ENCODE results near the gene OR6K6. TPM values are rescaled to one million over a fixed set of nuclear protein-coding genes. Genes with fewer than 3 reads are reported as not detected.

The OR6K6 gene
- total and polyA plus RNA-seq, 12 donors, result not detected

DNA sequence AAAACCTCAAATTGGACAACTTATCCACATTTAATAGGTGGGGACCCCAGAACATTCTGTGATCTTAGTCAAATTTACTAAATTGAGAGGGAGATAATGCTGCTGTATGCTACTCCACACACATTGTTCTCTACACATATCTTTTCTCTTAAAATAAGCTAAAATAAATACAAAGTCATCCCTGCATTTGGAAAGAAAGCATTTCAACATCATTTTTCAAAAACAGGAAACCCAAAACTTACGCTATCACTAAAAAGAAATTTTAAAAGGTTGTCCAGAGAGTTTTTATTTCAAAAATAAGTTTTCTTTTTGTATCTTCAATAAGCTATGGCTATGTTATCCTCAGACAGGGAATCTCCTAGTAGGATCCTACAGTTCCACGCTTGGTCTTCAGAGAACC, 46.0 kb downstream of the OR6K6 start:
- no peak for TF ChIP-seq POLR2A (IDR thresholded peaks at IDR 0.05)
- TF ChIP-seq, protein P1, sequence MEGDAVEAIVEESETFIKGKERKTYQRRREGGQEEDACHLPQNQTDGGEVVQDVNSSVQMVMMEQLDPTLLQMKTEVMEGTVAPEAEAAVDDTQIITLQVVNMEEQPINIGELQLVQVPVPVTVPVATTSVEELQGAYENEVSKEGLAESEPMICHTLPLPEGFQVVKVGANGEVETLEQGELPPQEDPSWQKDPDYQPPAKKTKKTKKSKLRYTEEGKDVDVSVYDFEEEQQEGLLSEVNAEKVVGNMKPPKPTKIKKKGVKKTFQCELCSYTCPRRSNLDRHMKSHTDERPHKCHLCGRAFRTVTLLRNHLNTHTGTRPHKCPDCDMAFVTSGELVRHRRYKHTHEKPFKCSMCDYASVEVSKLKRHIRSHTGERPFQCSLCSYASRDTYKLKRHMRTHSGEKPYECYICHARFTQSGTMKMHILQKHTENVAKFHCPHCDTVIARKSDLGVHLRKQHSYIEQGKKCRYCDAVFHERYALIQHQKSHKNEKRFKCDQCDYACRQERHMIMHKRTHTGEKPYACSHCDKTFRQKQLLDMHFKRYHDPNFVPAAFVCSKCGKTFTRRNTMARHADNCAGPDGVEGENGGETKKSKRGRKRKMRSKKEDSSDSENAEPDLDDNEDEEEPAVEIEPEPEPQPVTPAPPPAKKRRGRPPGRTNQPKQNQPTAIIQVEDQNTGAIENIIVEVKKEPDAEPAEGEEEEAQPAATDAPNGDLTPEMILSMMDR (IDR thresholded peaks at IDR 0.05), result no peak
- 73 to 83% (median 78%) methylated on average over 2 of the region's 2 CpGs for WGBS, 4 donors
- intact Hi-C loops (cut with DNase I), result no loop called here
- no peaks in the 10 kb centered on the region for H3K36me3 ChIP-seq (replicated peaks in 1 of 2)
- no peaks in the 10 kb centered on the region for H3K9me3 ChIP-seq (replicated peaks in 1 of 3)
- H3K4me1 ChIP-seq (replicated peaks in 1 of 2), result no peaks in the 10 kb centered on the region
- H3K4me3 ChIP-seq, result no peak overlapping the region
- no peaks in the 10 kb centered on the region for H3K27me3 ChIP-seq
- no peak overlapping the region for H3K27ac ChIP-seq
- no peak for DNase-seq

DNA sequence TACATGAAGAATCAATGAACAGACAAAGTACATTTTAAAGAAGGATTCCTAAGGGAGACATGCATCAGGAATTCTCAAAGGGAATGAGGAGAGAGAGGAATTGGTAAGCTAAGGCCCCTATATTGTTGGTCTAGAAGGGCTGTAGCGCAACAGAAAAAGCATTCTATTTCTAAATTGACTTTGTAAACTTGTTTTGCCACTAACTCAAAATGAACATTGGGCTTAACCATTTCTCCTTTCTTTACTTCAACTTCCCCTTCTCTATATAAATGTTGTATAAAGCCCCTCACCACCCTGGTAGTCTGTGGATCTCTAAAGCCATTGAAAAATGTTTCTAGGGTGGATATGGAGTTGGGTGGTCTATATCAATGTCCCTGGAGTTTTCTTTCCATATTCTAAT, 46.9 kb downstream of the OR6K6 start:
- Histone ChIP-seq H3K4me3 (no peak overlapping the region), H3K27ac (no peak overlapping the region), H3K27me3 (no peaks in the 10 kb centered on the region), H3K9me3 (replicated peaks in 1 of 3) (no peaks in the 10 kb centered on the region), H3K4me1 (replicated peaks in 1 of 2) (no peaks in the 10 kb centered on the region), H3K36me3 (replicated peaks in 1 of 2) (no peaks in the 10 kb centered on the region)
- TF ChIP-seq POLR2A (IDR thresholded peaks at IDR 0.05), result no peak
- TF ChIP-seq, protein P1 (IDR thresholded peaks at IDR 0.05), result no peak
- intact Hi-C loops (cut with DNase I), result no loop called here
- WGBS, 4 donors, result 62 to 83% (median 75%) methylated on average over 1 of the region's 1 CpG
- no peak for DNase-seq

DNA sequence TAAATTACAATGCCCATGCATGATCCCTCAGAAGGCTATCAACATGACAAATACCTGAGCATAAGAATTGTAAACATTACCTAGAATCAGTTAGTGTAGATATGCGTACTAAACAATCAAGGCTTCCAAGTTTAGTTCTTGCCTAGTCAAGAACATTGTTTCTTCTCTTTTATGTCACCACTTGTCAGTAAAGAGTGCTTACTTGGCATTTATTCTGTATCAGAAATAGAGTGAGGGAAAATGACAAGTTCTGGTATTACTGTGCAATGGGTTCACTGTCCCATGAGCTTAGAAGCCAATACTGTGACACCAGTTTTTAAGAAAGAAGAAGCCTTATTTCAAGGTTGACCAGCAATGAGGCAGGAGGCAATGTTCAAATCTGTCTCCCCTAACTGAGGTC, 49.2 kb downstream of the OR6K6 start:
- H3K27me3 ChIP-seq, result no peaks in the 10 kb centered on the region
- WGBS, 4 donors, result 70 to 84% (median 76%) methylated on average over 1 of the region's 1 CpG
- intact Hi-C loops (cut with DNase I), result no loop called here
- no peaks in the 10 kb centered on the region for H3K36me3 ChIP-seq (replicated peaks in 1 of 2)
- TF ChIP-seq, protein P1 (IDR thresholded peaks at IDR 0.05), result no peak
- no peak for TF ChIP-seq POLR2A (IDR thresholded peaks at IDR 0.05)
- no peak for DNase-seq
- H3K4me3 ChIP-seq, result no peak overlapping the region
- H3K9me3 ChIP-seq (replicated peaks in 1 of 3), result no peaks in the 10 kb centered on the region
- H3K27ac ChIP-seq, result no peak overlapping the region
- no peaks in the 10 kb centered on the region for H3K4me1 ChIP-seq (replicated peaks in 1 of 2)

Small RNA genes lying within 50 kb of the gene (small RNA-seq; reads per million reads assigned to genes)
- 0 reads per million in 2 donors for gene OR2AQ1P

Other genes with a start within 250 kb of the OR6K6 start
- not detected for gene OR6Y1, start 200.3 kb upstream of the OR6K6 start, total RNA-seq
- not detected for gene OR6Y1, start 200.3 kb upstream of the OR6K6 start, polyA plus RNA-seq
- not detected for gene OR6P1, start 184.1 kb upstream of the OR6K6 start, total RNA-seq
- not detected for gene OR6P1, start 184.1 kb upstream of the OR6K6 start, polyA plus RNA-seq
- not detected for gene OR10X1, start 174.8 kb upstream of the OR6K6 start, total RNA-seq
- gene OR10X1, start 174.8 kb upstream of the OR6K6 start, polyA plus RNA-seq, result not detected
- not detected for gene OR10Z1, start 149.5 kb upstream of the OR6K6 start, total RNA-seq
- not detected for gene OR10Z1, start 149.5 kb upstream of the OR6K6 start, polyA plus RNA-seq
- gene SPTA1, start 68.0 kb upstream of the OR6K6 start, total RNA-seq, result 1 to 10 TPM in 1 of 9 donors, under 1 TPM in 3, not detected in 5; 0.14 to 2.8 (median 0.31) TPM
- gene SPTA1, start 68.0 kb upstream of the OR6K6 start, polyA plus RNA-seq, result under 1 TPM in 1 of 3 donors, not detected in 2; under 0.01 TPM
- gene OR6K2, start 54.1 kb upstream of the OR6K6 start, total RNA-seq, result not detected
- not detected for gene OR6K2, start 54.1 kb upstream of the OR6K6 start, polyA plus RNA-seq
- gene OR6K3, start 34.0 kb upstream of the OR6K6 start, total RNA-seq, result not detected
- gene OR6K3, start 34.0 kb upstream of the OR6K6 start, polyA plus RNA-seq, result under 1 TPM in 1 of 3 donors, not detected in 2; 0.32 TPM
- not detected for gene OR6N1, start 17.5 kb downstream of the OR6K6 start, total RNA-seq
- not detected for gene OR6N1, start 17.5 kb downstream of the OR6K6 start, polyA plus RNA-seq
- gene OR6N2, start 26.5 kb downstream of the OR6K6 start, total RNA-seq, result not detected
- gene OR6N2, start 26.5 kb downstream of the OR6K6 start, polyA plus RNA-seq, result not detected
- gene MNDA, start 76.6 kb downstream of the OR6K6 start, total RNA-seq, result 10 to 100 TPM in 7 of 9 donors, 1 to 10 TPM in 2; 3.1 to 17.9 (median 14.5) TPM
- gene MNDA, start 76.6 kb downstream of the OR6K6 start, polyA plus RNA-seq, result 10 to 100 TPM in 1 of 3 donors, 1 to 10 TPM in 2; 5.2 to 13.1 (median 5.7) TPM
- gene PYHIN1, start 176.8 kb downstream of the OR6K6 start, total RNA-seq, result 1 to 10 TPM in 2 of 9 donors, under 1 TPM in 6, not detected in 1; 0.11 to 2.8 (median 0.40) TPM
- gene PYHIN1, start 176.8 kb downstream of the OR6K6 start, polyA plus RNA-seq, result under 1 TPM; 0.24 to 0.48 (median 0.32) TPM

Data from adrenal gland (tissue), 12 donors.